Breast epithelium (tissue), 3 donors: ENCODE results near the gene SLCO4A1.

Experiments used
- CTCF ChIP-seq, 3 donors: fragments of 450-650 bp; IDR thresholded peaks; one replicate each; pipeline ENCODE4 v1.5.1; 2016 to 2017; ENCODE audit warnings: antibody characterized with exemption in 3 of 3, mild to moderate bottlenecking in 3 of 3, moderate library complexity in 3 of 3
- POLR2A ChIP-seq: fragments of 450-650 bp; IDR thresholded peaks from one replicate; pipeline ENCODE4 v1.6.1; 2016; ENCODE audit warnings: antibody characterized with exemption, mild to moderate bottlenecking, moderate library complexity

- TF ChIP-seq CTCF (IDR thresholded peaks at IDR 0.05), result no peak
- no peak for TF ChIP-seq POLR2A
These were observed 1.4 kb upstream of the SLCO4A1 start for GRCh38 chr20:62640870-62641269.
